ENCODE measurements around the gene RESF1.
A peak's percentile ranks its signal among the peaks of the same experiment; 100 is the strongest.
"Not testable (repeated sequence)": the region's sequence is repeated elsewhere in the genome, so short reads cannot be mapped to it uniquely, and the experiment has no call there.

The RESF1 gene

GRCh38 chr12:31959161-31959700 is at the start of gene RESF1:
TSS of gene RESF1 (plus strand) at chr12:31959415. CDS start at chr12:31980956, 21,541 bp downstream.
- peak; percentile 84 for DNase-seq

GRCh38 chr12:31914927-31915326 is 44.3 kb upstream of the RESF1 start:
- no peak for DNase-seq

- no peak for DNase-seq
These were observed 43.8 kb upstream of the RESF1 start for GRCh38 chr12:31915446-31915845.

- no peak for DNase-seq
These were observed 36.7 kb upstream of the RESF1 start for GRCh38 chr12:31922341-31923062.

GRCh38 chr12:31923063-31923412 is 36.2 kb upstream of the RESF1 start:
- DNase-seq: no peak

- DNase-seq: peak; percentile 17
These were observed 30.8 kb upstream of the RESF1 start for GRCh38 chr12:31928246-31929026.

GRCh38 chr12:31929027-31929526 is 30.1 kb upstream of the RESF1 start:
- DNase-seq: peak; percentile 23

GRCh38 chr12:31931796-31932715 is 27.2 kb upstream of the RESF1 start:
- no peak for DNase-seq

- DNase-seq: no peak
These were observed 14.9 kb upstream of the RESF1 start for GRCh38 chr12:31944299-31944698.

GRCh38 chr12:31947971-31948370 is 11.2 kb upstream of the RESF1 start:
- DNase-seq: no peak

GRCh38 chr12:31948697-31949359 is 10.4 kb upstream of the RESF1 start:
- not testable (repeated sequence) for DNase-seq

- no peak for DNase-seq
These were observed 9.1 kb upstream of the RESF1 start for GRCh38 chr12:31950088-31950487.

- no peak for DNase-seq
These were observed 8.7 kb upstream of the RESF1 start for GRCh38 chr12:31950492-31950891.

GRCh38 chr12:31951008-31951407 is 8.2 kb upstream of the RESF1 start:
- DNase-seq: no peak

GRCh38 chr12:31951939-31952338 is 7.3 kb upstream of the RESF1 start:
- no peak for DNase-seq

- DNase-seq: no peak
These were observed 6.8 kb upstream of the RESF1 start for GRCh38 chr12:31952418-31952817.

- DNase-seq: no peak
These were observed 4.0 kb upstream of the RESF1 start for GRCh38 chr12:31954925-31955858.

- DNase-seq: no peak
These were observed 550 bp upstream of the RESF1 start for GRCh38 chr12:31958569-31959160.

GRCh38 chr12:31959701-31960391 is 631 bp downstream of the RESF1 start:
- peak; percentile 68 for DNase-seq

GRCh38 chr12:31961137-31961536 is 1.9 kb downstream of the RESF1 start:
- no peak for DNase-seq
